ENCODE data around the gene TMEM225. TPM values are rescaled to one million over a fixed set of nuclear protein-coding genes. Genes with fewer than 3 reads are reported as not detected.

Gene TMEM225
- total RNA-seq, 1 donor from 2014 or later = not detected

- Histone ChIP-seq H3K27ac (no peak overlapping the region), H3K4me1 (no peaks in the 10 kb centered on the region), H3K36me3 (no peaks in the 10 kb centered on the region), H3K9me3 (no peaks in the 10 kb centered on the region), H3K4me3 (no peak overlapping the region), H3K27me3 (no peaks in the 10 kb centered on the region)
- TF ChIP-seq POLR2AphosphoS5 (IDR thresholded peaks at IDR 0.05; ENCODE audit: insufficient read depth in 1 of 2, low read depth in 1 of 2) (no peak), POLR2A (IDR thresholded peaks at IDR 0.05) (no peak), CTCF (IDR thresholded peaks at IDR 0.05) (no peak)
- no peak for DNase-seq (ENCODE audit: extremely low spot score in 2 of 2)
- intact Hi-C loops (cut with DNase I) = no loop called here
Measured at GRCh38 chr11:123859731-123860130, 25.7 kb downstream of the TMEM225 start.

- H3K27me3 ChIP-seq = no peaks in the 10 kb centered on the region
- intact Hi-C loops (cut with DNase I) = no loop called here
- H3K4me3 ChIP-seq = no peak overlapping the region
- no peaks in the 10 kb centered on the region for H3K9me3 ChIP-seq
- no peaks in the 10 kb centered on the region for H3K4me1 ChIP-seq
- TF ChIP-seq POLR2AphosphoS5 (IDR thresholded peaks at IDR 0.05; ENCODE audit: insufficient read depth in 1 of 2, low read depth in 1 of 2) (no peak), POLR2A (IDR thresholded peaks at IDR 0.05) (no peak), CTCF (IDR thresholded peaks at IDR 0.05) (no peak)
- DNase-seq (ENCODE audit: extremely low spot score in 2 of 2) = no peak
- H3K36me3 ChIP-seq = no peaks in the 10 kb centered on the region
- H3K27ac ChIP-seq = no peak overlapping the region
Measured at GRCh38 chr11:123856444-123856843, 29.0 kb downstream of the TMEM225 start.

- Histone ChIP-seq H3K27me3 (no peaks in the 10 kb centered on the region), H3K36me3 (no peaks in the 10 kb centered on the region), H3K9me3 (no peaks in the 10 kb centered on the region), H3K4me1 (no peaks in the 10 kb centered on the region), H3K4me3 (no peak overlapping the region), H3K27ac (no peak overlapping the region)
- intact Hi-C loops (cut with DNase I) = no loop called here
- DNase-seq (ENCODE audit: extremely low spot score in 2 of 2) = no peak
- TF ChIP-seq POLR2A (IDR thresholded peaks at IDR 0.05) (no peak), CTCF (IDR thresholded peaks at IDR 0.05) (no peak), POLR2AphosphoS5 (IDR thresholded peaks at IDR 0.05; ENCODE audit: insufficient read depth in 1 of 2, low read depth in 1 of 2) (no peak)
Measured at GRCh38 chr11:123853038-123853437, 32.4 kb downstream of the TMEM225 start.

- H3K36me3 ChIP-seq = no peaks in the 10 kb centered on the region
- DNase-seq (ENCODE audit: extremely low spot score in 2 of 2) = no peak
- H3K27me3 ChIP-seq = no peaks in the 10 kb centered on the region
- no peak overlapping the region for H3K4me3 ChIP-seq
- H3K27ac ChIP-seq = no peak overlapping the region
- H3K4me1 ChIP-seq = no peaks in the 10 kb centered on the region
- intact Hi-C loops (cut with DNase I) = no loop called here
- no peak for TF ChIP-seq POLR2A (IDR thresholded peaks at IDR 0.05)
- no peak for TF ChIP-seq CTCF (IDR thresholded peaks at IDR 0.05)
- no peak for TF ChIP-seq POLR2AphosphoS5 (IDR thresholded peaks at IDR 0.05; ENCODE audit: insufficient read depth in 1 of 2, low read depth in 1 of 2)
- H3K9me3 ChIP-seq = no peaks in the 10 kb centered on the region
Measured at GRCh38 chr11:123852321-123852720, 33.1 kb downstream of the TMEM225 start.

- no peak for TF ChIP-seq POLR2A (IDR thresholded peaks at IDR 0.05)
- no peak for TF ChIP-seq POLR2AphosphoS5 (IDR thresholded peaks at IDR 0.05; ENCODE audit: insufficient read depth in 1 of 2, low read depth in 1 of 2)
- no peak for TF ChIP-seq CTCF (IDR thresholded peaks at IDR 0.05)
- Histone ChIP-seq H3K4me3 (no peak overlapping the region), H3K36me3 (no peaks in the 10 kb centered on the region), H3K27ac (no peak overlapping the region), H3K27me3 (no peaks in the 10 kb centered on the region), H3K9me3 (no peaks in the 10 kb centered on the region), H3K4me1 (no peaks in the 10 kb centered on the region)
- intact Hi-C loops (cut with DNase I) = no loop called here
- DNase-seq (ENCODE audit: extremely low spot score in 2 of 2) = no peak
Measured at GRCh38 chr11:123851110-123851509, 34.4 kb downstream of the TMEM225 start.
